Fibroblast of skin of left quadriceps (primary cell): ENCODE measurements around the gene ARID1B.
A peak's percentile ranks its signal among the peaks of the same experiment; 100 is the strongest.

ENCODE experiments used
- DNase-seq, 2 experiments: peaks; one replicate each; pipeline ENCODE4 v3.0.0-alpha.2; 2013; ENCODE audit warnings: low read depth in 2 of 2

ARID1B gene

GRCh38 chr6:157047951-157048350 lies 270.8 kb downstream of the ARID1B start:
- peak; percentile 39 to 40 for DNase-seq

GRCh38 chr6:157049133-157049532 lies 272.0 kb downstream of the ARID1B start:
- DNase-seq, result no peak

GRCh38 chr6:157050537-157051265 lies 273.5 kb downstream of the ARID1B start:
- DNase-seq, result no peak

- no peak for DNase-seq
Observed at GRCh38 chr6:157054531-157054979, 277.4 kb downstream of the ARID1B start.

GRCh38 chr6:157055863-157056262 lies 278.7 kb downstream of the ARID1B start:
- no peak for DNase-seq

- no peak for DNase-seq
Observed at GRCh38 chr6:157056275-157056674, 279.1 kb downstream of the ARID1B start.

GRCh38 chr6:157058574-157058973 lies 281.4 kb downstream of the ARID1B start:
- DNase-seq, result no peak

- no peak for DNase-seq
Observed at GRCh38 chr6:157059781-157060180, 282.6 kb downstream of the ARID1B start.

GRCh38 chr6:157060440-157060952 lies 283.3 kb downstream of the ARID1B start:
- DNase-seq, result peak; percentile 45 to 53

- no peak for DNase-seq
Observed at GRCh38 chr6:157061770-157062594, 284.8 kb downstream of the ARID1B start.

- DNase-seq, result no peak
Observed at GRCh38 chr6:157063176-157063905, 286.2 kb downstream of the ARID1B start.

- no peak for DNase-seq
Observed at GRCh38 chr6:157063923-157064322, 286.7 kb downstream of the ARID1B start.

- DNase-seq, result no peak
Observed at GRCh38 chr6:157064502-157064901, 287.3 kb downstream of the ARID1B start.

- no peak for DNase-seq
Observed at GRCh38 chr6:157065366-157065765, 288.2 kb downstream of the ARID1B start.

- no peak for DNase-seq
Observed at GRCh38 chr6:157066781-157067491, 289.8 kb downstream of the ARID1B start.

GRCh38 chr6:157067507-157067906 lies 290.3 kb downstream of the ARID1B start:
- no peak for DNase-seq

GRCh38 chr6:157068691-157069324 lies 291.6 kb downstream of the ARID1B start:
- DNase-seq, result no peak

- no peak for DNase-seq
Observed at GRCh38 chr6:157069585-157069984, 292.4 kb downstream of the ARID1B start.

GRCh38 chr6:157070403-157071107 lies 293.4 kb downstream of the ARID1B start:
- no peak for DNase-seq

GRCh38 chr6:157072128-157072527 lies 294.9 kb downstream of the ARID1B start:
- DNase-seq, result no peak
